SHP77 (cell line): ENCODE results near the gene CYP2C18.
"Not testable (repeated sequence)": the region's sequence is repeated elsewhere in the genome, so short reads cannot be mapped to it uniquely, and the experiment has no call there.

Experiments
- DNase-seq, 2 experiments: peaks; one replicate each; lab custom pipeline; 2025; lab: John Stamatoyannopoulos, UW

Gene CYP2C18

DNA sequence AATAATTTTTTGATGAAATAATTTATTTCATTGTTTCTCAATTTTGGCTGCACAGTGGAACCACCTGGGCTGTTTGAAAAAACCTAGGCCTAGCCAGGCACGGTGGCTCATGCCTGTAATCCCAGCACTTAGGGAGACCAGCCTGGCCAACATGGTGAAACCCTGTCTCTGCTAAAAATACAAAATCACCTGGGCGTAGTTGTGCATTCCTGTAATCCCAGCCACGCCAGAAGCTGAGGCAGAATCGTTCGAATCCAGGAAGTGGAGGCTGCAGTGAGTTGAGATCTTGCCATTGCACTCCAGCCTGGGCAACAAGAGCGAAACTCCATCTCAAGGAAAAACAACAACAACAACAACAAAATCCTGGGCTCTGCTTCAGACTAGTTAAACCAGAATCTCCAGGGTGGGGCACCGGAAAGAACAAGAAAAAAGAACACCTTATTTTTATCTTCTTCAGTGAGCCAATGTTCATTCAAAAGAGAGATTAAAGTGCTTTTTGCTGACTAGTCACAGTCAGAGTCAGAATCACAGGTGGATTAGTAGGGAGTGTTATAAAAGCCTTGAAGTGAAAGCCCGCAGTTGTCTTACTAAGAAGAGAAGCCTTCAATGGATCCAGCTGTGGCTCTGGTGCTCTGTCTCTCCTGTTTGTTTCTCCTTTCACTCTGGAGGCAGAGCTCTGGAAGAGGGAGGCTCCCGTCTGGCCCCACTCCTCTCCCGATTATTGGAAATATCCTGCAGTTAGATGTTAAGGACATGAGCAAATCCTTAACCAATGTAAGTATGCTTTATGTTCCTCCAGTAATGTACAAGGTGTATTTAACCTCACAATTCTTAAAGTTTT is at the start of gene CYP2C18:
CYP2C18 (plus strand) TSS at position 516 of the 841 bp plus-strand sequence; CDS start at position 607, 91 bp downstream.
- no peak for DNase-seq

DNA sequence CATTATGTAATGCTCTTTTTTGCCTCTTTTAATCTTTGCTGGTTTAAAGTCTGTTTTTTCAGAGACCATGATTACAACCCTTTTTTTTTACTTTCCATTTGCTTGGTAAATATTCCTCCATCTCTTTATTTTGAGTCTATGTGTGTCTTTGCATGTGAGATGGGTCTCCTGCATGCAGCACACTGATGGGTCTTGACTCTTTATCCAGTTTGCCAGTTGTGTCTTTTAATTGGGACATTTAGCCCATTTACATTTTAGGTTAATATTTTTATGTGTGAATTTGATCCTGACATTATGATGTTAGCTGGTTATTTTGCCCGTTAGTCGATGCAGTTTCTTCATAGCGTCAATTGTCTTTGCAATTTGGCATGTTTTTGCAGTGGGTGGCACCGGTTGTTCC is 45.4 kb upstream of the CYP2C18 start:
- DNase-seq = not testable (repeated sequence)

DNA sequence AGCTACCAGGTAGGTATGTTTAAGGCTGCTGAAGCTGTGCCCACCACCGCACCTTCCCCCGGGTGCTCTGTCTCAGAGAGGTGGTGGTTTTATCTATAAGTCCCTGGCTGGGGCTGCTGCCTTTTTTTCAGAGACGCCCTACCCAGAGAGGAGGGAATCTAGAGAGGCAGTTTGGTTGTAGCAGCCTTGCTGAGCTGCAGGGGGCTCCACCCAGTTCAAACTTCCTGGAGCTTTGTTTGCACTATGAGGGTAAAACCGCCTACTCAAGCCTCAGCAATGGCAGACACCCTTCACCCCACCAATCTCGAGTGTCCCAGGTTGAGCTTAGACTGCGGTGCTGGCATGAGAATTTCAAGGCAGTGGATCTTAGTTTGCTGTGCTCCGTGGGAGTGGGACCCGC is 43.6 kb upstream of the CYP2C18 start:
- no peak for DNase-seq

DNA sequence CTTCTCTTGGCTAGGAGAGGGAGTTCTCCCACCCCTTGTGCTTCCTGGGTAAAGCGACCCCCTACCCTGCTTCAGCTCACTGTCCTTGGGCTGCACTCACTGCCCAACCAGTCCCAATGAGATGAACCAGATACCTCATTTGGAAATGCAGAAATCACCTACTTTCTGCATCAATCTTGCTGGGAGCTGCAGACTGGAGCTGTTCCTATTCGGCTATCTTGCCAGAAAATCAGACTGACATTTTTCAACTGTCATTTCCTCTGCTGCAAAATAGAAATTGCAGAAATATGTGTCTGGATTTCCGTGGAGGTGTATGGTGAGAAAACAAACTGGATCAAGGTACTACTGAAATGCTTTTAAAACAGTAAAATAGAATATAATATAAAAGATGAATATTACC is 43.0 kb upstream of the CYP2C18 start:
- DNase-seq = no peak

DNA sequence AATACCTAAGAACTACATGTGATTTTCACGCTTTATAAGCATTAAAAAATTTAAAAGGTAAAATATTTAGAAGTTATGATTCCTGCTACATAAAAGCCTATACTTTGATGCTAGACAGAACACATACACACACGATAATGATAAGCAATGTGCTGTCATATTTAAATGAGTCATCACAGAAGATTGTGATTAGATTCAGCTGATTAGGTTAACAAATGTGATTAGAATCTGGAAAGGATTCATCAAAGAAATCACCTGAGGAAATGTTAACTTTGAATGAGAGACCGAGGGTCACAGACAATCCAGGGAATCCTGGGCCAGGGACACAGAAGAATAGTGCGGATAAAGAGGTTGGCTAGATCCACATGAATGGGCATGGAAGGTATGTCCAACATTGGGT is 42.0 kb upstream of the CYP2C18 start:
- DNase-seq = no peak

DNA sequence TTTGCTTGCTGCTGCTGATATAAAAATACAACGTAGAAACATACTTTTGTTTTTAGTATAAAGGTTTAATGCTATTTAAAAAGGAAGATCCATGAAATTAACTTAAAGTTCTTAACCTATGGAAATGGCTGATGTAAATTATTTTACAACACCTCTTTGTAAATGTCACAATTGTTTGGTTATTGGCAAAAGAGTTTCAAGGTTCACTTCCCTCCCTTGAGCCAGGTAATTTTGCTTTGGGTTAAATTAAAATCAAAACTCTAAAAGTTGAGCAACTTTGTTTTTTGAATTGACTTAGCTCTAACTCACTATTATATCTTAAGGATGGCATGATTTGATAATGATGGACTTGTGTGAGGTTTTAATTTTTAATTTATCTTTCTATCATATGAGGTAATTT is 39.2 kb upstream of the CYP2C18 start:
- no peak for DNase-seq

DNA sequence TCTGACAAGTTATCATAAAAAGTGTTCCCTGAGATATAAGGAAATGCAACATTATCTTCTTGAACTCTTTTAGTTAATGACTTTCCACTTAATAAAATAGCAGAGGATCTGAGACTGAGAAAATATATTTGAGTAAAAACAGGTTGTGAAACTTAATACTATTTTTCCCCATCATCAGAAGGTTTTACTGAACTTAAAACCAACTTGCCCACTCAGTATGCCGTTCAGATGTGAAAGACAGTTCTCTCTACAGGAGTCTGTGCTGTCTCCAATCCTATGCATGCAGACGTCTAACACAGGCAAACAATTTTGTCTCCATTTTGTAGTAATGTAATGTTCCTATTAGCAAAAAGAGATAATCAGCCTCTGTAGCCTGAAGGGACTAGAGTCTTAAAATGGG is 38.2 kb upstream of the CYP2C18 start:
- DNase-seq = no peak

DNA sequence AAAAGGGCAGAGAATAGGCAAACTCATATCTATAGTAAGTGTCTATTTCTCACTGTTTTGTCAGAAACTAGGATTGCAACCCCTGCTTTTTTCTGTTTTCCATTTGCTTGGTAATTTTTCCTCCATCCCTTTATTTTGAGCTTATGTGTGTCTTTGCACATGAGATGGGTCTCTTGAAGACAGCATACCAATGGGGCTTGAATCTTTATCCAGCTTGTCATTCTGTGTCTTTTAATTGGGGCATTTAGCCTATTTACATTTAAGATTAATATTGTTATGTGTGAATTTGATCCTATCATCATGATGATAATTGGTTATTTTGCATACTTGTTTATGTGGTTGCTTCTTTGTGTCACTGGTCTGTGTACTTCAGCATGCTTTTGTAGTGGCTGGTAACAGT is 28.3 kb upstream of the CYP2C18 start:
- not testable (repeated sequence) for DNase-seq

DNA sequence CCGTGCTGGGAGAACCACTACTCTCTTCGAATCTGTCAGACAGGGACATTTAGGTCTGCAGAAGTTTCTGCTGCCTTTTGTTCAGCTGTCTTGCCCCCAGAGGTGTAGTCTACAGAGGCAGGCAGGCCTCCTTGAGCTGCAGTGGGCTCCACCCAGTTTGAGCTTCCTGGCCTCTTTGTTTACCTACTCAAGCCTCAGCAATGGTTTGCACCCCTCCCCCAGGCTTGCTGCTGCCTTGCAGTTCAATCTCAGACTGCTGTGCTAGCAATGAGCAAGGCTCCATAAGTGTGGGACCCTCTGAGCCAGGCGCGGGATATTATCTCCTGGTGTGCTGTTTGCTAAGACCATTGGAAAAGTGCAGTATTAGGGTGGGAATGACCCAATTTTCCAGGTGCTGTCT is 20.5 kb upstream of the CYP2C18 start:
- DNase-seq = not testable (repeated sequence)

DNA sequence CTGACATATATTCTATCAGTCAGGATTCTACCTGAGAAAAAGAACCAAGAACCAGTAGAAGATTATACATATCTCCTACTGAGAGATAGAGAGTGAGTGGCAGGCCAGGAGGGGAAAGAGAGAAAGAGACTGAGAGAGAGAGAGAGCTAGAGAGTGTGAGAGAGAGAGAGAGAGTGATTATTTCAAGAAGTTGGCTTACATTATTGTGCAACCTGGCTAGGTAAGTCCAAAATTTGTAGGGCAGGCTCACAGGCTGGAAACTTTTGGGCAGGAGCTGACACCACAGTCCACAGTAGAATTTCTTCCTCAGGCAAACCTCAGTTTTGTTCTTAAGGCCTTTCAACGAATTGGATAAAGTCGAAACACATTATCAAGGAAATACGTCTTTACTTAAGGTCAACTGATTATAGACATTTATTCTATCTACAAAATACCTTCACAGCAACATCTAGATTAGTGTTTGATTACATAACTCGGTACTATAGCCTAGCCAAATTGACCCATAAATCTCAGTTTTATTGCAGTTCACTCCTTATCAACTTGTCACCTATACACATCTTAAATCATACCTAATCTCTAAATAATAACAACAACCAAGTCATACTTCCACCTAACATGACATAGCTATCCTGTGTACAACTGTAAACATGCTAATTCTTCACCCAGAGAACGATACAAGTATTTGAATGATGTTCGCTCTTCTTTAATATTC is 17.0 kb upstream of the CYP2C18 start:
- no peak for DNase-seq

DNA sequence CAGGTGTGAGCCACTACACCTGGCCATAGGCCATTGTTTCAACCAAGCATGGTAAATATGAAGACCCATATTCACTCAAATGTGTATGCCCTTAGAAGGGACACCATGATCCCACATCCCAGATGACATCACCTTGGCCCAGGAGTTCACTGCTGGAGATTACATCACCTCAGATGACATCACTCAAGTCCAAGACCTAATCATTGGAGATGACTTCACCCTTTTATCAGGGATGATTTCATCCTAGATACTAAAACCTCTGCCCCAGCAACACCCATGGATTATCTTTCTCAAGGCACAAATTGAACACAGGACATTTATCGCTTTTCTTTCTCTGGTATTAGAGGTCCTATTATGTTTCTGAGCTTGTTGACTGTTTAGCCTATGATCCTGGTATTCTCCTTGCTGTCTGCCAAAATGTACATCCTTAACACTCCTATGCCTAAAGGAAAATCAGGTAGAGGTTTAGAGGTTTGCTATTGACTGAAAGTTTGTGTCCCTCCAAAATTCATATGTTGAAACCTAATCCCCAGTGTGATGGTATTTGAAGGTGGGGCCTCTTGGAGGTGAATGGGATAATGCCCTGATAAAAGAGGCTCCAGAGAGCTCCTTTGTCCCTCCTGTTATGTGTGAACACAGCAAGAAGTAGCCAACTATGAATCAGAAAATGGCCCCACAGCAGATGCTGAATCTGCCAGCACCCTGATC is 9.8 kb upstream of the CYP2C18 start:
- no peak for DNase-seq

DNA sequence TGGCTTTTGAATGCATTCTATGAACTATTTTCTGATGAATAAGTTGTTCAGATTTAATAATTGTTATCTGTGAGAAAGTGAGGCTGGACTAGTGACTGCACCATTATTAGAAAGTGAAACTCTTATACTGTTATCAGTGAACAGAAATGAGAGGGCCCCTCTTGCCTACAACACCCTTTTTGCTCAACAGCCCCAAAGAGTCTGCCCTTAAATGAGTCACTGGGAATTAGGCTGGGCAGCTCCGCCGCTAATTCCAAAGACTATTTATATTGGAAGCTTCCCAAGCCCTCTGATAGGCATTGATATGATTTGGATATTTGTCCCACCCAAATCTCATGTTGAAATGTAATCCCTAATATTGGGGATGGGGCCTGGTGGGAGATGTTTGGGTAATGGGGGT is 7.0 kb upstream of the CYP2C18 start:
- DNase-seq = no peak

DNA sequence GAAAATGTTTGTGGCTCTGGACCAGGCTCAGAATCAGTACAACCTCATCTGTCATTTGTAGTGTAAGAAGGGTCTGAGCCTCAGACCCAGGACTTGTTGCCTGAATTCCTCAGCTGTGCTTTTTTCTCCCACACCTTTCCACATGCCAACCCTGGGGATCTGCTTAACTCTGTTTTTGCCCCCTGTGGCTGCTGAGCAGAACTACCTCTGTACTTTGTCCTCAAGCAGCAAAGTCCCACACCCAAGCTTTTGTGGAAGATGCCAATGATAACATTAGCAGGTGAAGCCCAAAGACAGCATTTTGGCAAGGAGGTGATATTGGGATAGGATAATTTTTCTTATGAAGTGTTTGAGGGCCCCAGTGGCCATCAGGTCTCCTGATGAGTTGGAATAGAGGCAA is 5.8 kb upstream of the CYP2C18 start:
- DNase-seq = no peak

DNA sequence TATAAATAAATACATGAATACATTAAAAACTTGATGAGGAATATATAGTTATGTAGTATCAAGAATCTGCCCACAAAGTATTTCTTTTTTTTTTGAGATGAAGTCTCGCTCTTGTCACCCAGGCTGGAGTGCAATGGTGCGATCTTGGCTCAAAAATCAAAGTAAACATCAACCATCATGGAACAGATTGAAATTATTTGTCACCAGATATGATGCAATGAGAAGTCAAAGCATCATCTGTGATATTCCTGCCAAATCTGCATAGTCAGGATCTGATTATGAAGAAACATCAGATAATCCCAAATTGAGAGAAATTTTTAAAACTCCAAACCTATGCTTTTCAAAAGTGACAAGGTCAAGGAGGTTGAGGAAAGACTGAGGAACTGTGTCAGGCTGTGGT is 5.1 kb upstream of the CYP2C18 start:
- no peak for DNase-seq

DNA sequence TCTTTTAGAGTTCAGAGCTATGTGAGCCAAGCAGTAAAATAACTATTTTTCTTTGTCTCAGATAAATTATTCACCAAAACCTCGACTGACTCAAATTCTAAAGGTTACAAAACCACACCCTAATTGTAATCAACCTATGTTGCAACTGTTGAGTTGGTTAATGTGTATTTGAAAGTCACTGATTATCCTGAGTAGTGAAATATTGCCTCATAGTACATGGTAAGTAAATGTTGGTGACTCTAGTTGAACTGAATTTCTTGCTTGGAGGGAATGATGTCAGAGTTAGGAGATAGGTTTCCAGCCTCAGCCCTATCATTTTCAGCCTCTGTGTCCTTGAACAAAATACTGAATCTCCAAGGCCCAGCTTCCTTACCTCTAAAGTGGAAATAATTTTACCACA is 3.0 kb upstream of the CYP2C18 start:
- no peak for DNase-seq

DNA sequence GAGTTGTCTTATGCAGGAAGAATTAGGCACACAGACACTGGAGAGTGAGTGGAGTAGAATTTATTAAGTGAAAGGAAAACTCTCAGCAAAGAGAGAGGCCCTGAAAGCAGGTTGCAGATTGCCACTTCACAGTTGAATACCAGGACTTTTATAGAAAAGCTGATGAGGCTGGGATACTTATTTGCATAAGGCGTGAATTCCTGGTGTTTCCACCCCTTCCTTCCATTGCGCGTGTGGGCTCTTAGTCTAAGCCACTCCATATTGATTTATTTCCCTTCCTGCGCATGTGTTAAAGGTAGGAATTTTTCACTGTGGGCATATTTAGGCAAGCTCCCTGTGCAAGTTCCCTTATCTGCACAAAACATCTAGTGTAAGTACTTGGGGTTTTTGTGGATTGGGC is 893 bp upstream of the CYP2C18 start:
- DNase-seq = not testable (repeated sequence)

DNA sequence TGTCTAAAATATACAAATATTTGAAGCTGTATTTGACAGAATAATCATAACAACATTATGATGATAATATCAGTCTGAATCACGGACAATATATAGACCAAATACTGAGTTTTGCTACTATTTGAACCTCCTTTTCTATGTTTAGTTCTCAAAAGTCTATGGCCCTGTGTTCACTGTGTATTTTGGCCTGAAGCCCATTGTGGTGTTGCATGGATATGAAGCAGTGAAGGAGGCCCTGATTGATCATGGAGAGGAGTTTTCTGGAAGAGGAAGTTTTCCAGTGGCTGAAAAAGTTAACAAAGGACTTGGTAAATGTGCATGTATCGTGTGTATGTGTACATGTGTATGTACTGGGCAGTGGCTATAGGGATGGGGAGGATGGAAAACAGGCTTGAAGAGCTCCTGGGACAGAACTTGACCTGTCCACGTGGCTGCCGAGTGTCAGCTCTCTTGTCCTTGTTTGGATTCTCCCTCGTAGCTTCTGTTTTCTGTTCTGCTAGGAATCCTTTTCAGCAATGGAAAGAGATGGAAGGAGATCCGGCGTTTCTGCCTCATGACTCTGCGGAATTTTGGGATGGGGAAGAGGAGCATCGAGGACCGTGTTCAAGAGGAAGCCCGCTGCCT is 4.2 kb downstream of the CYP2C18 start:
- DNase-seq = peak; percentile 5 to 8

DNA sequence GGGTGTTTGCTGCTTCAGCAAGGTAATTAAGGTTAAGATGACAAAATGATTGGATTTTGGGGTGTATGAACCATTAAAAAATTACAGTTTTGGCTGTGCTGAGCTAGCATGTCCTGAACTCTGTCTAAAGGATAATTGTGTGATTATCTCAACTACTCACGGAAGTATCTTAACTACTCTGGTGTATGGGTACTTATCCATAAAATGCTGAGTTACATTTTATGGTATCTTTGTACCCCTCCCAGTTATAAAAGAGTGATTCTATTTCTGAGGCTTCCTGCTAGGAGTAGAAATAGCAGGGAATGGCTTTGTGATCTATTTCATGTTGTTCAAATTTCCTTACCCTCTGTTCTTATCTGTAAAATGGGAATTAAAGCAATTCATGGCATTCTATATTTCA is 22.6 kb downstream of the CYP2C18 start:
- no peak for DNase-seq

DNA sequence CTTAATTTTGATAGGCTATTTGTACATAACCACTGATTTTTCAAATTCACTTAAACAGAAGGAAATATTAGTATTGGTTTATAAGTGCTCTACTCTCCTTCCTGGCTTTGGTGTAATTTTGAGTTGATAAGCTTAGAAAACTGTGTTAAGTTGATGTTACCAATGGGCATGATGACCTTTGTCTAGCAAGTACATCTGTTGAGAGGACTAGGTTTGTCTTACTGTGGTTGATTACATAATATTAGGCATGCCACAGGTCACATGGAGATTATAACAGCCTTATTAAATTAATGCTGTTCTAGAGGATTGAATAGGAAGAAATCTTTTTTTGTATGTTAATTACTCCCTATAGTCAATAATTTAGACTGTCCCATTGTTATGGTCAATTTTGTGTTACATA is 27.0 kb downstream of the CYP2C18 start:
- no peak for DNase-seq

DNA sequence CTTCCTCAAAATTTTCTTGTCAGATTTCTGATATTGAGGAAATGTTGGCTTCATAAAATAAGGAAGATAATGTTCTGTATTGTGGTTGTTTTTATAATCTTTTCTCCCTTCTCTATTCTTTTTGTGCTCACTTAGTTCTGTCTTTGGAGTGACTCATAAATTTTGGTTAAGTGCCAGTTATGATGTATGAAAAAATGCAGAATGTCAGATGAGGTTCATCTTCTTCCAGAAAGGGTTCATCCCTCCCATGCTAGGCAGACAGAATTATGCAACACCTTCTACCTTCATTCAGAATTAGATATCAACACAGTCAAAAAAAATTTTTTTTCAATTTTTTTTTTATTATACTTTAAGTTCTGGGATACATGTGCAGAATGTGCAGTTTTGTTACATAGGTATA is 42.3 kb downstream of the CYP2C18 start:
- DNase-seq = no peak

DNA sequence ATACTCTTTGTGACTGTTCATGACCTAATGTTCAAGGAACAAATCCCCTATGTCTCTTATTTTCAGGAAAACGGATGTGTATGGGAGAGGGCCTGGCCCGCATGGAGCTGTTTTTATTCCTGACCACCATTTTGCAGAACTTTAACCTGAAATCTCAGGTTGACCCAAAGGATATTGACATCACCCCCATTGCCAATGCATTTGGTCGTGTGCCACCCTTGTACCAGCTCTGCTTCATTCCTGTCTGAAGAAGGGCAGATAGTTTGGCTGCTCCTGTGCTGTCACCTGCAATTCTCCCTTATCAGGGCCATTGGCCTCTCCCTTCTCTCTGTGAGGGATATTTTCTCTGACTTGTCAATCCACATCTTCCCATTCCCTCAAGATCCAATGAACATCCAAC is 51.7 kb downstream of the CYP2C18 start:
- DNase-seq = no peak

DNA sequence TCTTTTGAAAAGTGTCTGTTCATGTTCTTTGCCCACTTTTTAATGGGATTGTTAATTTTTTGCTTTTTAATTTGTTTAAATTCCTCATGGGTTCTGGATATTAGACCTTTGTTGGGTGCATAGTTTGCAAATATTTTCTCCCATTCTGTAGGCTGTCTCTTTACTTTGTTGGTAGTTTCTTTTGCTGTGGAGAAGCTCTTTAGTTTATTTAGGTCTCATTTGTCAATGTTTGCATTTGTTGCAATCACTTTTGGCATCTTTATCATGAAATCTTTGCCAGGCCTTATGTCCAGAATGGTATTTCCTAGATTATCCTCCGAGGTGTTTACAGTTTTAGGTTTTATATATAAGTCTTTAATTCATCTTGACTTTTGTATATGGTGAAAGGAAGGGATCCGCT is 55.1 kb downstream of the CYP2C18 start:
- DNase-seq = no peak
